Measurements from ENCODE around the gene NIN. TPM values are rescaled to one million over a fixed set of nuclear protein-coding genes. Genes with fewer than 3 reads are reported as not detected.

The NIN gene
- polyA plus RNA-seq, 1 donor from 2014 or later = 47.6 TPM

- Histone ChIP-seq H3K4me3 (ENCODE audit: low read length) (no peak overlapping the region), H3K79me2 (replicated peaks; ENCODE audit: insufficient read depth, low read length) (no peaks in the 10 kb centered on the region), H3K27ac (ENCODE audit: low read length) (no peak overlapping the region), H3K36me3 (ENCODE audit: insufficient read depth, low read length) (no peaks in the 10 kb centered on the region), H4K20me1 (ENCODE audit: insufficient read depth) (no peaks in the 10 kb centered on the region), H2AFZ (ENCODE audit: low read depth, low read length) (no peak overlapping the region), H3K4me2 (ENCODE audit: low read length) (no peak overlapping the region), H3K27me3 (ENCODE audit: insufficient read depth, low read depth, low read length) (no peaks in the 10 kb centered on the region), H3K9me3 (ENCODE audit: low read length) (no peaks in the 10 kb centered on the region), H3K9ac (ENCODE audit: low read length) (no peak overlapping the region), H3F3A (ENCODE audit: insufficient read depth, low read length, poor library complexity, severe bottlenecking) (no peaks in the 10 kb centered on the region), H3K9me2 (ENCODE audit: insufficient read depth, low read length) (no peaks in the 10 kb centered on the region)
- TF ChIP-seq SMC3 (conservative IDR thresholded peaks at IDR 0.05; ENCODE audit: poor library complexity) (no peak), RAD21 (conservative IDR thresholded peaks at IDR 0.05) (no peak), POLR2AphosphoS5 (IDR thresholded peaks at IDR 0.05) (no peak), CTCF (IDR thresholded peaks at IDR 0.05; ENCODE audit: poor library complexity, severe bottlenecking) (no peak), EZH2 (IDR thresholded peaks at IDR 0.05; ENCODE audit: borderline replicate concordance, insufficient read depth, low read length, poor library complexity, severe bottlenecking) (no peak), MXI1 (conservative IDR thresholded peaks at IDR 0.05; ENCODE audit: poor library complexity, severe bottlenecking) (no peak), EP300 (conservative IDR thresholded peaks at IDR 0.05; ENCODE audit: poor library complexity, severe bottlenecking) (no peak), REST (IDR thresholded peaks at IDR 0.05; ENCODE audit: borderline replicate concordance) (no peak), TAF1 (IDR thresholded peaks at IDR 0.05; ENCODE audit: low read depth) (no peak)
Measured at GRCh38 chr14:50739186-50739585, 91.8 kb downstream of the NIN start.

GRCh38 chr14:50736932-50737419, 94.0 kb downstream of the NIN start:
- H2AFZ ChIP-seq (ENCODE audit: low read depth, low read length) = no peak overlapping the region
- H3K9me2 ChIP-seq (ENCODE audit: insufficient read depth, low read length) = no peaks in the 10 kb centered on the region
- no peak overlapping the region for H3K27ac ChIP-seq (ENCODE audit: low read length)
- H3K9me3 ChIP-seq (ENCODE audit: low read length) = no peaks in the 10 kb centered on the region
- no peak overlapping the region for H3K9ac ChIP-seq (ENCODE audit: low read length)
- H3K36me3 ChIP-seq (ENCODE audit: insufficient read depth, low read length) = no peaks in the 10 kb centered on the region
- no peak for TF ChIP-seq REST (IDR thresholded peaks at IDR 0.05; ENCODE audit: borderline replicate concordance)
- no peaks in the 10 kb centered on the region for H4K20me1 ChIP-seq (ENCODE audit: insufficient read depth)
- no peaks in the 10 kb centered on the region for H3K79me2 ChIP-seq (replicated peaks; ENCODE audit: insufficient read depth, low read length)
- no peak overlapping the region for H3K4me3 ChIP-seq (ENCODE audit: low read length)
- H3K4me2 ChIP-seq (ENCODE audit: low read length) = no peak overlapping the region
- no peaks in the 10 kb centered on the region for H3K27me3 ChIP-seq (ENCODE audit: insufficient read depth, low read depth, low read length)
- H3F3A ChIP-seq (ENCODE audit: insufficient read depth, low read length, poor library complexity, severe bottlenecking) = no peaks in the 10 kb centered on the region
